Trophoblast cell (in vitro differentiated cells and primary cell): ENCODE measurements around the gene CCT4.
A peak's percentile ranks its signal among the peaks of the same experiment; 100 is the strongest.
"Not testable (repeated sequence)": the region's sequence is repeated elsewhere in the genome, so short reads cannot be mapped to it uniquely, and the experiment has no call there.

ENCODE experiments used
- DNase-seq, 2 donors: peaks; one replicate each; pipeline ENCODE4 v3.0.0-alpha.2; 2016
- H2AFZ ChIP-seq: 2 replicates; pipeline ENCODE4 v1.6.1; 2013; ENCODE audit warnings: low read length, moderate library complexity, mild to moderate bottlenecking; ENCODE audit not compliant: insufficient read depth, poor library complexity
- H2AK5ac ChIP-seq: 2 replicates; pipeline ENCODE4 v1.6.1; 2013; ENCODE audit warnings: mild to moderate bottlenecking, low read length
- H2BK120ac ChIP-seq: 2 replicates; pipeline ENCODE4 v1.6.1; 2013; ENCODE audit warnings: low read length, mild to moderate bottlenecking, moderate library complexity; ENCODE audit not compliant: insufficient read depth, poor library complexity
- H2BK12ac ChIP-seq: 2 replicates; pipeline ENCODE4 v1.6.1; 2013; ENCODE audit warnings: mild to moderate bottlenecking, low read length, moderate library complexity
- H2BK5ac ChIP-seq: 2 replicates; pipeline ENCODE4 v1.6.1; 2013; ENCODE audit warnings: low read length, low read depth, moderate library complexity, mild to moderate bottlenecking; ENCODE audit not compliant: poor library complexity
- H3K14ac ChIP-seq: 2 replicates; pipeline ENCODE4 v1.6.1; 2013; ENCODE audit warnings: mild to moderate bottlenecking, low read length
- H3K18ac ChIP-seq: 2 replicates; pipeline ENCODE4 v1.6.1; 2013; ENCODE audit warnings: mild to moderate bottlenecking, low read length
- H3K23ac ChIP-seq: 2 replicates; pipeline ENCODE4 v1.6.1; 2013; ENCODE audit warnings: low read length
- H3K27ac ChIP-seq: 2 replicates; pipeline ENCODE4 v1.5.1; 2013; ENCODE audit warnings: low read depth, mild to moderate bottlenecking, inconsistent platforms, low read length, moderate library complexity
- H3K27me3 ChIP-seq: 2 replicates; pipeline ENCODE4 v1.6.1; 2013; ENCODE audit warnings: inconsistent platforms, mild to moderate bottlenecking, low read length, moderate library complexity; ENCODE audit not compliant: insufficient read depth
- H3K36me3 ChIP-seq, 2 experiments: 1 replicate in 1 of 2; 2 replicates in 1 of 2; pipeline ENCODE4 v1.6.1; 2013; ENCODE audit warnings: low read length in 2 of 2, mild to moderate bottlenecking in 2 of 2, moderate library complexity in 1 of 2; ENCODE audit not compliant: insufficient read depth in 2 of 2, control insufficient read depth in 1 of 2
- H3K4ac ChIP-seq: 2 replicates; pipeline ENCODE4 v1.6.1; 2013; ENCODE audit warnings: low read depth, mild to moderate bottlenecking, low read length, moderate library complexity
- H3K4me1 ChIP-seq, 2 experiments: 1 replicate in 1 of 2; 2 replicates in 1 of 2; pipeline ENCODE4 v1.6.1; 2013; ENCODE audit warnings: low read length in 2 of 2, mild to moderate bottlenecking in 2 of 2, moderate library complexity in 1 of 2; ENCODE audit not compliant: insufficient read depth in 2 of 2, control insufficient read depth in 1 of 2
- H3K4me2 ChIP-seq: 2 replicates; pipeline ENCODE4 v1.6.1; 2013; ENCODE audit warnings: inconsistent platforms, mild to moderate bottlenecking, low read length, moderate library complexity
- H3K4me3 ChIP-seq: 2 replicates; pipeline ENCODE4 v1.5.1; 2013; ENCODE audit warnings: mild to moderate bottlenecking, low read depth, low read length, inconsistent platforms
- H3K79me1 ChIP-seq: one replicate; pipeline ENCODE4 v1.6.1; 2013; ENCODE audit warnings: low read length
- H3K79me2 ChIP-seq: 2 replicates; pipeline ENCODE4 v1.6.1; 2013; ENCODE audit warnings: low read length, mild to moderate bottlenecking; ENCODE audit not compliant: control insufficient read depth, insufficient read depth, poor library complexity
- H3K9ac ChIP-seq: 2 replicates; pipeline ENCODE4 v1.6.1; 2013; ENCODE audit warnings: mild to moderate bottlenecking, low read length
- H3K9me3 ChIP-seq: 2 replicates; pipeline ENCODE4 v1.6.1; 2013; ENCODE audit warnings: low read depth, mild to moderate bottlenecking, control low read depth, inconsistent platforms, low read length; ENCODE audit not compliant: insufficient read depth
- H4K12ac ChIP-seq: 2 replicates; pipeline ENCODE4 v1.6.1; 2013; ENCODE audit warnings: low read depth, mild to moderate bottlenecking, low read length, moderate library complexity
- H4K8ac ChIP-seq: 2 replicates; pipeline ENCODE4 v1.6.1; 2013; ENCODE audit warnings: low read depth, mild to moderate bottlenecking, low read length, moderate library complexity
- H4K91ac ChIP-seq: one replicate; pipeline ENCODE4 v1.6.1; 2013; ENCODE audit warnings: low read depth, mild to moderate bottlenecking, low read length, moderate library complexity
- WGBS: extraction: QIAGEN DNeasy Blood & Tissue Kit; methylation state at CpG from one replicate; pipeline ENCODE4 v1.1.7; 2013; ENCODE audit warnings: missing lambda C conversion rate; ENCODE audit not compliant: insufficient read length, insufficient coverage; ENCODE audit errors: extremely low coverage; 5-methylcytosine and 5-hydroxymethylcytosine counted together

CCT4 gene

GRCh38 chr2:61914794-61915193 lies 26.3 kb upstream of the CCT4 start:
- H3K4me3 ChIP-seq, H3K27ac ChIP-seq, H4K91ac ChIP-seq, H4K8ac ChIP-seq, H2BK12ac ChIP-seq, H2BK5ac ChIP-seq, H2AK5ac ChIP-seq, H3K4me1 ChIP-seq, H3K23ac ChIP-seq, H3K9me3 ChIP-seq, DNase-seq, H4K12ac ChIP-seq, H3K18ac ChIP-seq, H3K79me1 ChIP-seq, H3K27me3 ChIP-seq, H3K9ac ChIP-seq, H3K4ac ChIP-seq, H2AFZ ChIP-seq, H3K79me2 ChIP-seq, H2BK120ac ChIP-seq, H3K4me2 ChIP-seq, H3K36me3 ChIP-seq, H3K14ac ChIP-seq: not testable (repeated sequence)
- WGBS, result no CpG with 5 or more reads among the region's 4 CpGs

- Histone ChIP-seq H3K4me3 (no peak overlapping the region), H3K27me3 (no peaks in the 10 kb centered on the region), H3K18ac (no peak overlapping the region), H3K23ac (no peak overlapping the region), H4K91ac (no peak overlapping the region), H2AK5ac (no peak overlapping the region), H3K27ac (no peak overlapping the region), H3K4me2 (no peak overlapping the region), H3K4ac (no peak overlapping the region), H4K12ac (no peak overlapping the region), H3K36me3 (no peaks in the 10 kb centered on the region), H3K79me1 (no peaks in the 10 kb centered on the region), H3K9ac (no peak overlapping the region), H3K14ac (no peak overlapping the region), H2BK12ac (no peak overlapping the region), H3K4me1 (no peaks in the 10 kb centered on the region), H2BK120ac (no peak overlapping the region), H2BK5ac (no peak overlapping the region), H2AFZ (no peak overlapping the region), H3K79me2 (no peaks in the 10 kb centered on the region), H4K8ac (no peak overlapping the region), H3K9me3 (no peaks in the 10 kb centered on the region)
- peak in 1 of 2 donors; percentile 26 for DNase-seq
- no CpG with 5 or more reads among the region's 4 CpGs for WGBS
Measured at GRCh38 chr2:61911510-61911909, 23.1 kb upstream of the CCT4 start.

GRCh38 chr2:61910603-61911002 lies 22.1 kb upstream of the CCT4 start:
- H3K14ac ChIP-seq, result no peak overlapping the region
- H2BK12ac ChIP-seq, result no peak overlapping the region
- no peak overlapping the region for H4K12ac ChIP-seq
- H3K4me3 ChIP-seq, result no peak overlapping the region
- no peak overlapping the region for H4K91ac ChIP-seq
- H3K9me3 ChIP-seq, result no peaks in the 10 kb centered on the region
- H3K79me2 ChIP-seq, result peaks cover under 1% of the 10 kb centered on the region
- no peak overlapping the region for H3K23ac ChIP-seq
- no peak overlapping the region for H2BK120ac ChIP-seq
- no peak overlapping the region for H3K4ac ChIP-seq
- H3K79me1 ChIP-seq, result peaks cover under 1% of the 10 kb centered on the region
- H3K4me1 ChIP-seq, result no peaks in the 10 kb centered on the region
- no peaks in the 10 kb centered on the region for H3K27me3 ChIP-seq
- WGBS, result no CpG with 5 or more reads among the region's 9 CpGs
- H3K36me3 ChIP-seq, result no peaks in the 10 kb centered on the region
- H3K9ac ChIP-seq, result no peak overlapping the region
- H2AK5ac ChIP-seq, result no peak overlapping the region
- no peak overlapping the region for H2AFZ ChIP-seq
- H3K27ac ChIP-seq, result no peak overlapping the region
- H4K8ac ChIP-seq, result no peak overlapping the region
- peak in 1 of 2 donors; percentile 75 for DNase-seq
- no peak overlapping the region for H3K18ac ChIP-seq
- no peak overlapping the region for H3K4me2 ChIP-seq
- no peak overlapping the region for H2BK5ac ChIP-seq

- Histone ChIP-seq H2AK5ac (no peak overlapping the region), H3K36me3 (no peaks in the 10 kb centered on the region), H3K27me3 (no peaks in the 10 kb centered on the region), H2BK12ac (no peak overlapping the region), H3K9me3 (no peaks in the 10 kb centered on the region), H3K79me2 (peaks cover 2% of the 10 kb centered on the region), H2BK120ac (no peak overlapping the region), H3K4me2 (no peak overlapping the region), H4K12ac (no peak overlapping the region), H3K4ac (no peak overlapping the region), H4K8ac (no peak overlapping the region), H3K4me1 (no peaks in the 10 kb centered on the region), H4K91ac (no peak overlapping the region), H3K79me1 (peaks cover 4% of the 10 kb centered on the region), H3K18ac (no peak overlapping the region), H2AFZ (no peak overlapping the region), H3K23ac (no peak overlapping the region), H2BK5ac (no peak overlapping the region), H3K14ac (no peak overlapping the region), H3K4me3 (no peak overlapping the region), H3K9ac (no peak overlapping the region), H3K27ac (no peak overlapping the region)
- no CpG with 5 or more reads among the region's 8 CpGs for WGBS
- DNase-seq, result no peak
Measured at GRCh38 chr2:61909116-61909515, 20.7 kb upstream of the CCT4 start.
